Measurements from ENCODE around the gene AP5B1.
"Not testable (repeated sequence)": the region's sequence is repeated elsewhere in the genome, so short reads cannot be mapped to it uniquely, and the experiment has no call there.

Gene AP5B1

DNA sequence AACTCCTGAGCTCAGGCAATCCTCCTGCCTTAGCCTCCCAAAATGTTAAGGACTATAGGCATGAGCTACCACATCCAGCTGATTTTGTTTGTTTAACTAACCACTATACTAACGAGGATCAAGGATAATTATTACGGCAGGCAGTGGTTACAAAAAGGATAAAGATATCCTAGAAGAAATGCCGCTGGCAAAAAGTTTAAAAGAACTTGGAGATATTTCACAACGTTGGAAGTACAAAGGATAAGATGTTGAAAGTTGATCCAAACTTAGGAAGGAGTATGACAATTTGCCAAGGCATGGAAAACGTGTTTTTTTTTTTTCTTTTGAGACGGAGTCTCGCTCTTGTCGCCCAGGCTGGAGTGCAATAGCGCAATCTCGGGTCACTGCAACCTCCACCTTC, 13.4 kb downstream of the AP5B1 start:
- no peak for DNase-seq (ENCODE audit: low read depth)

DNA sequence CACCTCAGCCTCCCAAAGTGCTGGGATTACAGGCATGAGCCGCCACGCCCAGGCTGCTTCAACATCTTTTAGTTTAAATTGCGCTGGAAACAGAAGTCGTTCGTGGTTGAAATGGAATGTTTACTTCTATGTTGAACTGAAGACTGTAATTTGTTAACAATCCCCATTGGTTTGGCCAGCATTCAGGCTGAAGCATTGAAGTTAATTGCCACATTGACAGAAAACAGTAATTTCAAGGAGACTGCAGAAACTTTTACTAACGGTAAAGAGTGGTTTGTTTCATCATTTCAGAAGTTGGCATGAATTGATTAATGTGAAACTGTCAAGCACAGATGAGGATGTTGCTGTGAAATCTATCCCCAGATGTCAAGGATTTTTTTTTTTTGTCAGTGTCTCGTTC, 14.2 kb downstream of the AP5B1 start:
- DNase-seq (ENCODE audit: low read depth) = peak; percentile 70

DNA sequence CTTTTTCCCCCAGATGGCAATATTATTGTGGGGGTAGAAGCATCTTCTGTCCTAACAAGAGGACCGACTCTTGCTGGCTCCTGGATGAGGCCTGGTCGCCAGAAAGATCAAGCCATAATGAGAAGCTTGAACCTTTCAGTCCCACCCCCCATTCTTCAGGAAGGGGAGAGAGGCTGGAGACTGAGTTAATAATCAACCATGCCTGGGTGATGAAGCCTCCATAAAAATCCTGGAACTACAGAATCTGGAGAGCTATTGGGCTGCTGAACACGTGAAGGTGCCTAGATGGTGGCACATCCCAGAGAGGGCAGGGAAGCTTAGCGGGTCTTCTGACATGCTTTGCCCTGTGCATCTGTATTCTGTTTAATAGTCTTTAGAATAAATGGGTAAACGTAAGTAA, 16.3 kb downstream of the AP5B1 start:
- DNase-seq (ENCODE audit: low read depth) = no peak

- not testable (repeated sequence) for DNase-seq (ENCODE audit: low read depth)
These were observed 18.0 kb downstream of the AP5B1 start for GRCh38 chr11:65762816-65763215.

DNA sequence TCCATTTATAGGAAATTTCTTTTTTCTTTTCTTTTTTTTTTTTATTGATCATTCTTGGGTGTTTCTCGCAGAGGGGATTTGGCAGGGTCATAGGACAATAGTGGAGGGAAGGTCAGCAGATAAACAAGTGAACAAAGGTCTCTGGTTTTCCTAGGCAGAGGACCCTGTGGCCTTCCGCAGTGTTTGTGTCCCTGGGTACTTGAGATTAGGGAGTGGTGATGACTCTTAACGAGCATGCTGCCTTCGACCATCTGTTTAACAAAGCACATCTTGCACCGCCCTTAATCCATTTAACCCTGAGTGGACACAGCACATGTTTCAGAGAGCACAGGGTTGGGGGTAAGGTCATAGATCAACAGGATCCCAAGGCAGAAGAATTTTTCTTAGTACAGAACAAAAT, 18.6 kb downstream of the AP5B1 start:
- not testable (repeated sequence) for DNase-seq (ENCODE audit: low read depth)

DNA sequence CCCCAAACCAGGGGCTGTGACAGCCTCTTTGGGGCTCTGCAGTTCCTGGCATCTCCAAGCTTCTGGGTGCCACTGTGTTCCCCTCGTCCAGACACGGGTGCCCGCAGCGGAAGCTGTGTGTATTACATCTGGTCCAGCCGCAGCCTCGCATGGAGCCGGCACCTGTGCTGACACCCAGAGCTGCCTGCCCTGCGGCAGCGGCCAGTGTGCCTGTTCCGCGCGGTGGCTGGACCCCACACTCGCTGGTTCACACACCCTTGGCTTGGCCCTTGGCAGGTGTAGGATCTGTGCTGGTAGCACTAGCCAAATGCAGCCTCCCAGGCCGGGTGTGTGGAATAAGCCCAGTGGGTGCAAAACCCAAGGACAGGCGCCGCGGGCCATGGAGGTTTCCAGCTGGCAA, 35.7 kb downstream of the AP5B1 start:
- DNase-seq (ENCODE audit: low read depth) = no peak

GRCh38 chr11:65744699-65745042, 36.1 kb downstream of the AP5B1 start:
- DNase-seq (ENCODE audit: low read depth) = no peak

DNA sequence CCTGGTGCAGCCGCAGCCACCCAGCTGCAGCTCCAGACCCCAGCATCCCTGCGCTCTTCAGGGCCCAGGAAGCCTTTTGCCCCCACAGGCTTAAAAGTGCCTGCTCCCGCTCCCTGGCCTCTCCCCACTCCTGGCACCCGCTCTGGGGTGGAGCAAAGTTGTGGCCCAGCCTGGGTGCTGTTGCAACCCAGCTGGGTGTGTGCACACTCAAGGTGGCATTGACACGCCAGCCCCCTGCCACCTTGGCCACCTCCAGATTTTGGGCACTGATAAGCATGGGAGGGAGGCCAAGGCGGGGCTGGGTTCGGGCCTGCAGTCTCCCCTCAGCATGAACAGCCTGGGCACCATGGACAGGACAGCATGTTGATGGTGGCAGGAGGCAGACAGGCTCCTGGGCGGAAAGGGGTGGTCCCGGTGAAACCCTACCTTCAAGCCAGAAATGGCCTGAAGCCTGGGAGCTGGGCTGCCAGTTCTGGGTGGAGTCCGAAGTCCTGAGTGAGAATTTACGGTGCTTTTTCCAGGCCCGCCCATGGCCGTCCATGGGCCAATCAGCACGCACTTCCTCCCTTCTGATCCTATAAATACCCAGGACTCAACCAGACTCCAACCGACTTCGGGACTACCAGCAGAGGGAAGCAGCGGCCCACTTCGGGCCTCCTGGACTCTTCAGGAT, 36.6 kb downstream of the AP5B1 start:
- no peak for DNase-seq (ENCODE audit: low read depth)

DNA sequence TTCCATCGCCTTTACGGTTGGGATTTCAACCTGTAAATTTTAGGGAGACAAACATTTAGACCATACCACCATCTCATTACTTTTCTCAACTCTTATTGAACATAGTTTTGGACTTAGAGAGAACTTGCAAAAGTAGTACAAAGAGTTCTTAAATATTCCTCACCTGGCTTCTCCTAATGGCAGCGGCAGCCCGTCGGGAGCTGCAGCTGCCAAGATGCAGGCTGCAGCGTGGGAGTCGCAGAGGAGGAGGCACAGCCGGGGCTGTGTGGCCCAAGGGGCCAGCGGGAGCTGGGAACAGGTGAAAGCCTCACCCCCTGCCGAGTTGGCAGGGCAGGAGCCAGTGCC, 37.1 kb downstream of the AP5B1 start:
- DNase-seq (ENCODE audit: low read depth) = no peak

DNA sequence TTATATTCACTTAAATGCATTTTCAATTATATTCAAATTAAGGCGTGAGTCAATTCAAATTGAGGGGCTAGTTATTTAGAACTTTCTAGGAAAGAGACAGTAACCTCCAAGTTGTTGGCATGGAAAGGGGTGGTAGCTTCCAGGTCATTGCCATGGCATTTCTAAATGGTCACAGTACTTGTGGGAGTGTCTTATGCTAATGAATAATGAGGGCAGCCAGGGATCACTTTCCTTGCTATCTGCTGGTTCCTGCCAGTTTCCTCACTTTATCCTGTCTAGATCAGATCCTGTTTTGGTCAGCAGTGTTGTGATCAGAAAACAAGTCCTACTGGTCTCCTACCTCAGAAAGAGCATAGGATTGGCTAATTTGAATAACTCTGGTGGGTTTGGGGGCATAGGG, 38.4 kb downstream of the AP5B1 start:
- DNase-seq (ENCODE audit: low read depth) = no peak

DNA sequence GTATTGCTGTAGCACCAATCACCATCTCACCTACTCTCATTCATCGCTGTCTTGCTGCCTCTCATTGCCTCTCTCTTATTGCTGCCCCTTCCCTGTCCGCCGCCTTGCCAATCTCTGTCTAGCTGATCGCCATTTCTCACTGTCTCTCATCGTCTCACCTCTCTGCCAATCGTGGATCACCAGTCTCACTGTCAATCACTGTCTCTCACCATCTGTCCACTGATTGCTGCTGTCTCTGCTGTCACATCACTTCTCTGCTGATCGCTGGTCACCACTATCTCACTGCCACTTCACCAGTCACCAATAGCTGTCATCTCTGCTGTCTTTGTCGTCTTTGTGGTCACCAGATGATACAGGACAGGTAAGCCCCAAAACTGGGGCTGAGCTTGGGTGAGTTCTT, 39.6 kb downstream of the AP5B1 start:
- no peak for DNase-seq (ENCODE audit: low read depth)

- DNase-seq (ENCODE audit: low read depth) = no peak
These were observed 41.8 kb downstream of the AP5B1 start for GRCh38 chr11:65739022-65739421.

DNA sequence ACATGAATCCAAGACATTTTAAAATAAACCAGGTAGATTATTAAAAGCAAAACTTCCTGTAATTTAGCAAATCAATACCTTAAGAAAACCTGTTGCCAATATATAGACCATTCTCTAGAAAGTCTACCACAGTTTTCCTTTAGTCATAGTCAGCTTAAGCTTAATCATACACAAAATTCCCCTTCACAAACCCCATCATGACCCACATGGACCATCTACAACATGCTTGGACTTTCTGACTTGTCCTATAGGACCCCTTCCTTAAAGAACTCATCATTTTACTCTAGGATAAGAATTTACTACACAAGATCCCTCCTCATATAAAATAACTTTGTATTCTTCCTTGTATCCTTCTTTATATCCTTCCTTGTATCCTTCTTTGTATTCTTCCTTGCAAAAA, 44.0 kb downstream of the AP5B1 start:
- no peak for DNase-seq (ENCODE audit: low read depth)

GRCh38 chr11:65735111-65735510, 45.7 kb downstream of the AP5B1 start:
- DNase-seq (ENCODE audit: low read depth) = not testable (repeated sequence)

- no peak for DNase-seq (ENCODE audit: low read depth)
These were observed 50.3 kb downstream of the AP5B1 start for GRCh38 chr11:65730461-65730860.

GRCh38 chr11:65727865-65728264, 52.9 kb downstream of the AP5B1 start:
- no peak for DNase-seq (ENCODE audit: low read depth)

DNA sequence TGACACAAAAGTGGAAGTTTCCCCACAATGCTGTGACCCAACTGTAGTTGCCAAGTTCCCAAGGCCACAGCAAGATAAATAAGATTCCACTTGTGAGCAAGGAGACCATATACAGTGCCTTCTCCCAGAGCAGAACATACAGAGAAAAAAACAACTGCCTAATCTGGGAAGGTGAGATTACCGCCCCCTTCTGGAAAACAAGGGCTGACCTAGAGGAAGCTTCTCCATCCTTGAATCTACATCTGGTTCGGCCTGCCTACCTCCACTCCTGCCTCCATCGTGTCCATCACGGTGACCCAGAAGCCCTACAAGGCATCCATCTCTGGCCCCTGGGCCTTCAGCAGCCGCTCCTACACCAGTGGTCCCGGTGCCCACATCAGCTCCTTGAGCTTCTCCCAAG, 54.1 kb downstream of the AP5B1 start:
- no peak for DNase-seq (ENCODE audit: low read depth)

All from GM04503 (cell line).